Activated naive CD4-positive, alpha-beta T cell treated with anti-CD3 and anti-CD28 coated beads, Interleukin-2, amount 50 U/mL, for 16 hours (primary cell): ENCODE data around the gene TUBE1.
"Not testable (repeated sequence)": the region's sequence is repeated elsewhere in the genome, so short reads cannot be mapped to it uniquely, and the experiment has no call there.

ENCODE experiments used
- DNase-seq: peaks from one replicate; pipeline ENCODE4 v3.0.0-alpha.2; 2020

Gene TUBE1

GRCh38 chr6:112087136-112087911, at the start of gene TUBE1, which contains the start of gene FAM229B:
TSS of gene TUBE1 (minus strand) at chr6:112087482. CDS start at chr6:112087434, 48 bp downstream.
TSS of gene FAM229B (plus strand) at chr6:112087591. CDS start at chr6:112099284, 11,693 bp downstream.
- DNase-seq, result peak; percentile 90

GRCh38 chr6:112130878-112131277, 43.6 kb upstream of the TUBE1 start:
- no peak for DNase-seq

DNA sequence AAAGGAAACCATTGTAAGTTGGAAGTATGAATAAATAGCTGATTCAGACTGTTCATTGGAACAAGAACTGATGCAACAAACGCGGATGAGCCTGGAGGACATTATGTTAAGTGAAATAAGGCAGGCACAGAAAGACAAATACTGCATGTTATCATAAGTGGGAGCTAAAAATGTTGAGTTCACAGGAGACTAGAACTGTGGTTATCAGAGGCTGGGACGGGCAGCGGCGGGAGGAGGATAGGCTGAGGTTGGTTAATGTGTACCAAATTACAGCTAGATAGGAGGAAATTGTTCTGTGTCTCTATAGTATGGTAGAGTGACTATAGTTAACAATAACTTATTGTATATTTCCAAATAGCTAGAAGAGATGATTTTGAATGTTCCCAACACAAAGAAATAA, 40.9 kb upstream of the TUBE1 start:
- no peak for DNase-seq

- no peak for DNase-seq
Measured at GRCh38 chr6:112123982-112124381, 36.7 kb upstream of the TUBE1 start.

- no peak for DNase-seq
Measured at GRCh38 chr6:112122756-112123155, 35.5 kb upstream of the TUBE1 start.

- DNase-seq, result no peak
Measured at GRCh38 chr6:112118034-112118433, 30.8 kb upstream of the TUBE1 start.

DNA sequence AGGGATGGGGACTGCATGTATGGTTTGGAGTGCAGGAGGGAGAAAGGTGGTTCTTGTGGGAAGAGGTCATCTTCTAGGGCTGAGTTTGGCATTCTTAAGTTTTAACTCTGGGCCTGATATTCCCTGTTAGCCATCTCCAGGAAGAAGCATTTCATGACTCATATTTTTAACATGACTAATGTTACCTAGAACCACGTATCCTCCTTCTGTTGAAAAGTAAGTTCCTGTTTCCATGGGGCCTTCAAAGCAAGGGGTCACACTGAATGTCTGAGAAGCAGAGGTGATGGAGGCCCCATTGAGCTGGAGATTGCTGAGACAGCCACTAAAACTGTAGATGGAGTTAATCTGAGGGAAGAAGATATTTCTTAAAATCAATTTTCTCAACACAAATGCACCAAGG, 30.3 kb upstream of the TUBE1 start:
- no peak for DNase-seq

GRCh38 chr6:112116221-112116620, 28.9 kb upstream of the TUBE1 start:
- DNase-seq, result no peak

DNA sequence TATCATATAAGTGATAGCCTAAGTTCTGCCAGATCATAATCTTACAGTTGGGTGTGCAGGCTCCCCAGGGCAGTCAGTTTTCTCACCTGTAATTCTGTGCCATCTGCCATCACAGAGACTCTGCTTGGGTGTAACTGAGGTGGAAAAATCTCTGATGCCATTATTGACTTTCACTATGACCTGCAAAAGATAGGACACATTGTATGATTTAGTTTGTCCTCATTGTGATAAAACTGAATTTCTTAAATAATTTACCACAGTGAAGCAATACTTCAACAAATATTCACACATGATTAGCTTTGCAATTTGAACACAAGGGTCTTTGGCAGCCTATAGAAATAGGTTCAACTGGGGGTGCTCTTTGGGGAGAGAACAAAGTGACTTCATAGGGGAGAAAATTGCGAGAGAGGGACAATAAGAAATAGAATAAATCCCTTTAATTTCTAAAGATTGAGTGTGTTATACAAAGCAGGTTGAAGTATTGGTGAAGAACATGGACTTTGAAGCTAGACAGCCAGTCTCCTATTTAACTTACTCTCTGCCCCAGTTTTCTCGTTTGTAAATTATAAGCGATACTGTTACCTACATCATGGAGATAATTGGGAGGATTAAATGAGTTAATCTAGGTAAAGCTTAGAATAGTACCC, 27.4 kb upstream of the TUBE1 start:
- DNase-seq, result no peak

DNA sequence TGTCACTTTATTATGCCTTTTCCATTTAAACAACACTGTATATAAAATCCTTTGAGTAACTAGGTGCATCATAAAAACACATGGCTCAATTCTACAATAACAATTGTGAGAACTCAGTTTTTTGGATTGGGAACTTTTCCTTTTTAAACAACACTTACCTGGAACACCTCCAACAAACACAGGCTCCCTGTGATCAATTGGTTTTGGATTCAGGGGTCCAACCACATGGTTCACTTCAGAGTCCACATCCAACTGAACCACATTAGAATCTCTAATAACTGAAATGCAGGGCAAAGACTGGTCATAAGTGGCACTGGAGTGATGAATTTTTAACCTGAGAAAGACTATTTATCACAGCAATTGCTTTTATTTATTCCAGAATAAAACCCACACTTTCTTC, 26.6 kb upstream of the TUBE1 start:
- no peak for DNase-seq

DNA sequence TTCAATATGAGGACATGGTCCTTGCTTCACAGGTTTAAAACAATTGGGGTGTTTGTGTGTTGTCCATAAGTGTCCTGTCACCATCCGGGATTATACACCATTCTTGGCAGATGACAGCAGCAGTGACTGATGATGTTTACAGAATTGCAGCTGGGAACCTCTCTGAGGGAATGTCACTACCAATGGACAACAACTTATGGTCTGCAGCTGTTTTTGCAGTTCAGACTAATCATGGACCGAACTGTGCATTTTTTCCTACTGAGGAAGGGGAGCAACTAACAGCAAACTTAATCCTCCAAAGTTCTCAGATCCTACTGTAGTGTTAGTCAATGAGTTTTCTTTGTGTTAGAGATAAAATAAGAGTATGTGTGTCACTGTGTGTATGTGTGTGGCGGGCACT, 26.1 kb upstream of the TUBE1 start:
- DNase-seq, result no peak

GRCh38 chr6:112109262-112109661, 22.0 kb upstream of the TUBE1 start:
- no peak for DNase-seq

DNA sequence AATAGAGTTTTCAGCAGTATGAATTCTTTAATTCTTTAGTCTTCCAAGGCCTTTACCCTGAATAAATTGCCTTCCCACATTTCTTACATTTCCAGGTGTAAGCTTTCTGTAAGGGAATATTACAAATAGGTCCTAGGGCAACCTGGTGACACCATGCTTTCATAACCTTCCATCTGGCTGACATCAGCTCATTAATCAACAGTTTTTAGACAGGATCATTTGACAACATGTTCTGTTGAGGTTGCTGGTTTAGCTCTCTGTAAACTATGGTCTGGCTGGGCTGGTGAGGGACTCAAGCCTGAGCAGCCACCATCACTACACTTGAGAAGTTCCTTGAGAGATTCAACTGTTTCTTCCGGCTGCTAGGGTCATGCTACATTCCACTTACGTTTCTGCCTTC, 19.3 kb upstream of the TUBE1 start:
- no peak for DNase-seq

- DNase-seq, result not testable (repeated sequence)
Measured at GRCh38 chr6:112106026-112106425, 18.7 kb upstream of the TUBE1 start.

GRCh38 chr6:112100561-112100960, 13.3 kb upstream of the TUBE1 start:
- DNase-seq, result no peak

GRCh38 chr6:112096901-112097300, 9.6 kb upstream of the TUBE1 start:
- DNase-seq, result no peak

GRCh38 chr6:112087916-112088315, 634 bp upstream of the TUBE1 start:
- no peak for DNase-seq

- no peak for DNase-seq
Measured at GRCh38 chr6:112086744-112087135, 542 bp downstream of the TUBE1 start.

DNA sequence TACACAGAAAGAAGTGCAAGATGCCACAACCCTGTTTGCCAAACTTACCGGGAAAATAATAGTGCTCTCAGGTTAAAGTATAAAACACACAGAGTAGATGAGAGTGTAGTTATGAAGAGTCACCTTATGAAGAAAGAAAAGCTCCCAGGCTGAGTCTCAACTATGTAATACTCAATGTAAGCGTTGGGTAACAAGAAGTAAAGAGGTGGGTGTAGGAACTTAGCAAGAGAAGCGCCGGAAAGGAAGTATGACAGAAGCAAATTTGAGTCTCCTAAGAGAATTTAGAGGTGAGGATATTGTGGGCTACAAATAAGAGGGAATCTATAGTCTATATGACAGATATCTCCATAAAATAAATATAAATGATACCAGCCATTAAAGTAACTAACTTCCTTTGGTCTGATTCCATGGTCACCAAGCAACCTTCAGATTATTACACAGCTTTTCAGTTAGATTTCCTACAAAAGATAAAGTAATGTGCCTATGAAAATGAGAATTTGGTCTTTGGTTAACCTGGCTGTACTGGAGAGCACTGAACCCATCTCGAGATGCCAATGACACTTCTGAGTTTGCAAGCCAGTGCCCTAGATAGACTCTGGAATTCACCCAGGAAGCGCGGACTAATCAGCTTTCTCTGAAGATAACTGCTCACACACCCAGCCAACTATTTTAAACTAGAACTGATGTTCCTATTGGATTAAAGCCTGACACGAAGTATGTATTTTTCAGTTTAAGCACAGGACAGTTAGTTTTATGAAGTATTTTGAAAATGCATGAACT, 1.8 kb downstream of the TUBE1 start:
- no peak for DNase-seq

- no peak for DNase-seq
Measured at GRCh38 chr6:112081569-112081968, 5.7 kb downstream of the TUBE1 start.

- no peak for DNase-seq
Measured at GRCh38 chr6:112066606-112067005, 20.7 kb downstream of the TUBE1 start.

GRCh38 chr6:112065426-112065986, 21.8 kb downstream of the TUBE1 start:
- DNase-seq, result no peak

GRCh38 chr6:112062966-112063365, 24.3 kb downstream of the TUBE1 start:
- DNase-seq, result no peak
